DND-41 (cell line): ENCODE measurements around the gene ERC2.

Experiments
- ATAC-seq: fragments of 200-7000 bp; cut with Tn5 transposase; 3 replicates; pipeline ENCODE4 v1.9.1; 2021; ENCODE audit warnings: low read depth; ENCODE audit not compliant: insufficient read depth
- DNase-seq: peaks from one replicate; pipeline ENCODE4 v3.0.0-alpha.2; 2020
- H2AFZ ChIP-seq: 2 replicates; pipeline ENCODE4 v1.6.0; 2012; ENCODE audit warnings: low read depth, low read length
- H3K27ac ChIP-seq: 2 replicates; pipeline ENCODE4 v1.5.1; 2012; ENCODE audit warnings: low read length, inconsistent platforms
- H3K27me3 ChIP-seq: fragments of 200-600 bp; sonication (generic); 2 replicates; pipeline ENCODE4 v1.6.0; 2012; ENCODE audit warnings: low read length, mild to moderate bottlenecking, inconsistent platforms; ENCODE audit not compliant: insufficient read depth, poor library complexity
- H3K36me3 ChIP-seq: 2 replicates; pipeline ENCODE4 v1.5.1; 2012; ENCODE audit warnings: low read length, inconsistent platforms; ENCODE audit not compliant: insufficient read depth
- H3K4me1 ChIP-seq: 2 replicates; pipeline ENCODE4 v1.5.1; 2012; ENCODE audit warnings: mild to moderate bottlenecking, low read length; ENCODE audit not compliant: insufficient read depth
- H3K4me2 ChIP-seq: 2 replicates; pipeline ENCODE4 v1.6.0; 2012; ENCODE audit warnings: mild to moderate bottlenecking, moderate library complexity, low read length, inconsistent platforms; ENCODE audit not compliant: insufficient read depth
- H3K4me3 ChIP-seq, 2 experiments: fragments of 200-600 bp in 1 of 2; shearing (Covaris generic) in 1 of 2; 2 replicates each; pipeline ENCODE4 v1.5.1; 2012 to 2016; ENCODE audit warnings: inconsistent platforms in 2 of 2, low read length in 2 of 2, mild to moderate bottlenecking in 2 of 2, low read depth in 1 of 2, moderate library complexity in 1 of 2
- H3K79me2 ChIP-seq: 2 replicates; pipeline ENCODE4 v1.6.0; 2012; ENCODE audit warnings: low read length, inconsistent platforms; ENCODE audit not compliant: insufficient read depth
- H3K9ac ChIP-seq: 2 replicates; pipeline ENCODE4 v1.6.0; 2012; ENCODE audit warnings: low read depth, mild to moderate bottlenecking, inconsistent platforms, low read length, moderate library complexity
- H3K9me3 ChIP-seq: 2 replicates; pipeline ENCODE4 v1.5.1; 2012; ENCODE audit warnings: low read length, moderate library complexity, mild to moderate bottlenecking, inconsistent platforms; ENCODE audit not compliant: insufficient read depth, severe bottlenecking
- H4K20me1 ChIP-seq: 2 replicates; pipeline ENCODE4 v1.6.0; 2012; ENCODE audit warnings: low read length; ENCODE audit not compliant: insufficient read depth
- EZH2 ChIP-seq: IDR thresholded peaks from 3 replicates; pipeline ENCODE4 v1.6.1; 2012; ENCODE audit warnings: borderline replicate concordance, low read depth, mild to moderate bottlenecking, moderate library complexity, low read length, inconsistent platforms; ENCODE audit not compliant: severe bottlenecking
- TF ChIP-seq, protein P1 (sequence below): IDR thresholded peaks from 2 replicates; pipeline ENCODE4 v1.5.1; 2012; ENCODE audit warnings: borderline replicate concordance, low read length, moderate library complexity, mild to moderate bottlenecking; ENCODE audit not compliant: poor library complexity, severe bottlenecking; ENCODE audit errors: extremely low read depth

The ERC2 gene

GRCh38 chr3:55819005-55819404, 649.3 kb downstream of the ERC2 start:
- no peak for TF ChIP-seq EZH2
- TF ChIP-seq, protein P1, sequence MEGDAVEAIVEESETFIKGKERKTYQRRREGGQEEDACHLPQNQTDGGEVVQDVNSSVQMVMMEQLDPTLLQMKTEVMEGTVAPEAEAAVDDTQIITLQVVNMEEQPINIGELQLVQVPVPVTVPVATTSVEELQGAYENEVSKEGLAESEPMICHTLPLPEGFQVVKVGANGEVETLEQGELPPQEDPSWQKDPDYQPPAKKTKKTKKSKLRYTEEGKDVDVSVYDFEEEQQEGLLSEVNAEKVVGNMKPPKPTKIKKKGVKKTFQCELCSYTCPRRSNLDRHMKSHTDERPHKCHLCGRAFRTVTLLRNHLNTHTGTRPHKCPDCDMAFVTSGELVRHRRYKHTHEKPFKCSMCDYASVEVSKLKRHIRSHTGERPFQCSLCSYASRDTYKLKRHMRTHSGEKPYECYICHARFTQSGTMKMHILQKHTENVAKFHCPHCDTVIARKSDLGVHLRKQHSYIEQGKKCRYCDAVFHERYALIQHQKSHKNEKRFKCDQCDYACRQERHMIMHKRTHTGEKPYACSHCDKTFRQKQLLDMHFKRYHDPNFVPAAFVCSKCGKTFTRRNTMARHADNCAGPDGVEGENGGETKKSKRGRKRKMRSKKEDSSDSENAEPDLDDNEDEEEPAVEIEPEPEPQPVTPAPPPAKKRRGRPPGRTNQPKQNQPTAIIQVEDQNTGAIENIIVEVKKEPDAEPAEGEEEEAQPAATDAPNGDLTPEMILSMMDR = no peak
- H3K9ac ChIP-seq = no peak overlapping the region
- no peaks in the 10 kb centered on the region for H3K9me3 ChIP-seq
- DNase-seq = no peak
- no peak overlapping the region for H2AFZ ChIP-seq
- H3K27me3 ChIP-seq = peaks cover 2% of the 10 kb centered on the region
- H3K4me2 ChIP-seq = no peak overlapping the region
- no peak overlapping the region for H3K4me3 ChIP-seq
- no peaks in the 10 kb centered on the region for H3K79me2 ChIP-seq
- H3K36me3 ChIP-seq = no peaks in the 10 kb centered on the region
- no peaks in the 10 kb centered on the region for H4K20me1 ChIP-seq
- ATAC-seq = no peak
- H3K27ac ChIP-seq = no peak overlapping the region
- no peaks in the 10 kb centered on the region for H3K4me1 ChIP-seq

GRCh38 chr3:55818485-55818884, 649.8 kb downstream of the ERC2 start:
- Histone ChIP-seq H3K4me1 (no peaks in the 10 kb centered on the region), H3K79me2 (no peaks in the 10 kb centered on the region), H3K27ac (no peak overlapping the region), H3K4me3 (no peak overlapping the region), H3K36me3 (no peaks in the 10 kb centered on the region), H3K27me3 (peaks cover 2% of the 10 kb centered on the region), H3K4me2 (no peak overlapping the region), H3K9me3 (no peaks in the 10 kb centered on the region), H4K20me1 (no peaks in the 10 kb centered on the region), H3K9ac (no peak overlapping the region), H2AFZ (no peak overlapping the region)
- TF ChIP-seq, protein P1 = no peak
- DNase-seq = no peak
- ATAC-seq = no peak

GRCh38 chr3:55816794-55817576, 651.3 kb downstream of the ERC2 start:
- TF ChIP-seq, protein P1 = no peak
- no peak for ATAC-seq
- Histone ChIP-seq H3K36me3 (no peaks in the 10 kb centered on the region), H3K79me2 (no peaks in the 10 kb centered on the region), H3K4me2 (no peak overlapping the region), H3K27ac (no peak overlapping the region), H3K4me1 (no peaks in the 10 kb centered on the region), H3K4me3 (no peak overlapping the region), H2AFZ (no peak overlapping the region), H3K27me3 (peaks cover 2% of the 10 kb centered on the region), H3K9me3 (no peaks in the 10 kb centered on the region), H3K9ac (no peak overlapping the region), H4K20me1 (no peaks in the 10 kb centered on the region)
- DNase-seq = no peak
